ENCODE results near the gene SFTPA1. TPM values are rescaled to one million over a fixed set of nuclear protein-coding genes. Genes with fewer than 3 reads are reported as not detected.

The SFTPA1 gene
- total and polyA plus RNA-seq, 2 experiments from 2014 or later, result not detected

DNA sequence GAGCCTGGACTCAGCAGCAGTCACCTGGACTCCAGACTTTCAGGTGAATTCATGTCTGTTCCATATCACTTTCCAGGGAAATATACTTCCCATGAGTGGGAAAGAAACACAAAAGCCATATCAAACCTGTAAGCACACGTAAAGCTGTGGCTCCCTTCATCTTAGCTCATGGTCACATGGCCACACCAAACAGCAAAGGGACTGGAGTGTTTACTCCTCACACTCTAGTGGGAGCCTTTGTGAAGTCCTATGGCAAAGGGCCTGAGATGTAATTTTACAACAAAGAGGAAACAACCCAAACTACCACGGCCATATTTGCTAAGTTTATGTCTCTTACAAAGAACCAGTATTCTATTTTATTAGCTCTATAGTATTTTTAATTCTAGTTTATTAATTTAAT, 16.3 kb downstream of the SFTPA1 start (continued):
- TF ChIP-seq, protein P1, sequence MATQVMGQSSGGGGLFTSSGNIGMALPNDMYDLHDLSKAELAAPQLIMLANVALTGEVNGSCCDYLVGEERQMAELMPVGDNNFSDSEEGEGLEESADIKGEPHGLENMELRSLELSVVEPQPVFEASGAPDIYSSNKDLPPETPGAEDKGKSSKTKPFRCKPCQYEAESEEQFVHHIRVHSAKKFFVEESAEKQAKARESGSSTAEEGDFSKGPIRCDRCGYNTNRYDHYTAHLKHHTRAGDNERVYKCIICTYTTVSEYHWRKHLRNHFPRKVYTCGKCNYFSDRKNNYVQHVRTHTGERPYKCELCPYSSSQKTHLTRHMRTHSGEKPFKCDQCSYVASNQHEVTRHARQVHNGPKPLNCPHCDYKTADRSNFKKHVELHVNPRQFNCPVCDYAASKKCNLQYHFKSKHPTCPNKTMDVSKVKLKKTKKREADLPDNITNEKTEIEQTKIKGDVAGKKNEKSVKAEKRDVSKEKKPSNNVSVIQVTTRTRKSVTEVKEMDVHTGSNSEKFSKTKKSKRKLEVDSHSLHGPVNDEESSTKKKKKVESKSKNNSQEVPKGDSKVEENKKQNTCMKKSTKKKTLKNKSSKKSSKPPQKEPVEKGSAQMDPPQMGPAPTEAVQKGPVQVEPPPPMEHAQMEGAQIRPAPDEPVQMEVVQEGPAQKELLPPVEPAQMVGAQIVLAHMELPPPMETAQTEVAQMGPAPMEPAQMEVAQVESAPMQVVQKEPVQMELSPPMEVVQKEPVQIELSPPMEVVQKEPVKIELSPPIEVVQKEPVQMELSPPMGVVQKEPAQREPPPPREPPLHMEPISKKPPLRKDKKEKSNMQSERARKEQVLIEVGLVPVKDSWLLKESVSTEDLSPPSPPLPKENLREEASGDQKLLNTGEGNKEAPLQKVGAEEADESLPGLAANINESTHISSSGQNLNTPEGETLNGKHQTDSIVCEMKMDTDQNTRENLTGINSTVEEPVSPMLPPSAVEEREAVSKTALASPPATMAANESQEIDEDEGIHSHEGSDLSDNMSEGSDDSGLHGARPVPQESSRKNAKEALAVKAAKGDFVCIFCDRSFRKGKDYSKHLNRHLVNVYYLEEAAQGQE (IDR thresholded peaks at IDR 0.05; ENCODE audit: unreplicated experiment), result no peak
- TF ChIP-seq, protein P2, sequence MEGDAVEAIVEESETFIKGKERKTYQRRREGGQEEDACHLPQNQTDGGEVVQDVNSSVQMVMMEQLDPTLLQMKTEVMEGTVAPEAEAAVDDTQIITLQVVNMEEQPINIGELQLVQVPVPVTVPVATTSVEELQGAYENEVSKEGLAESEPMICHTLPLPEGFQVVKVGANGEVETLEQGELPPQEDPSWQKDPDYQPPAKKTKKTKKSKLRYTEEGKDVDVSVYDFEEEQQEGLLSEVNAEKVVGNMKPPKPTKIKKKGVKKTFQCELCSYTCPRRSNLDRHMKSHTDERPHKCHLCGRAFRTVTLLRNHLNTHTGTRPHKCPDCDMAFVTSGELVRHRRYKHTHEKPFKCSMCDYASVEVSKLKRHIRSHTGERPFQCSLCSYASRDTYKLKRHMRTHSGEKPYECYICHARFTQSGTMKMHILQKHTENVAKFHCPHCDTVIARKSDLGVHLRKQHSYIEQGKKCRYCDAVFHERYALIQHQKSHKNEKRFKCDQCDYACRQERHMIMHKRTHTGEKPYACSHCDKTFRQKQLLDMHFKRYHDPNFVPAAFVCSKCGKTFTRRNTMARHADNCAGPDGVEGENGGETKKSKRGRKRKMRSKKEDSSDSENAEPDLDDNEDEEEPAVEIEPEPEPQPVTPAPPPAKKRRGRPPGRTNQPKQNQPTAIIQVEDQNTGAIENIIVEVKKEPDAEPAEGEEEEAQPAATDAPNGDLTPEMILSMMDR (conservative IDR thresholded peaks at IDR 0.05; ENCODE audit: low read depth in 2 of 2), result no peak
- TF ChIP-seq CREB1 (CRISPR knock-in tag; IDR thresholded peaks at IDR 0.05; ENCODE audit: low read depth), result no peak

DNA sequence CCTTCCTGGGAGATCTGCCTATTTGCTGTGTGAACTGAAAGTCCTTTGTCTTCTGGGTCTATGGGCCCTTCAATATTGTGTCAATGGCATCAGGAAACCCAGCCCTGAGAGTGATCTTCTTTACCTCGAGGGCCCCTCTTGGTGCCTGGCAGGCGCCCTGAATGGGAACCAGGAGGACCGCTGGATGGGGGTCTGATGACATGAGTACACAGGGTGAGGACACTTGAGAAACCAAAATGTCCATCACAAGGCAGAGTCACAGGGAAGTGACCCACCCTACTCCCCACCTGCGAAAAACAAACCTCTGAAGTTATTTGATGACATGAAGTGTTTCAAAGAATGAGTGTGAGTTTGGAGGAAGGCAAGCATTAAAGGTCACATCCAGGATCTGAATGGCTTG, 17.3 kb downstream of the SFTPA1 start:
- Mint-ChIP-seq H3K27ac (no peak overlapping the region), H3K27me3 (ENCODE audit: insufficient read depth, low read depth, poor library complexity) (peaks cover 3% of the 10 kb centered on the region), H3K36me3 (ENCODE audit: low read depth) (no peaks in the 10 kb centered on the region), H3K9me3 (0 out of 3 replicates have a peak, but pooled peaks cover 5% of the 10 kb centered on the region), H3K4me3 (no peak overlapping the region), H3K4me1 (no peaks in the 10 kb centered on the region)
- H3K27me3 ChIP-seq (ENCODE audit: insufficient read depth), result no peaks in the 10 kb centered on the region
- no peak overlapping the region for H3K4me3 ChIP-seq
- H3K9me2 ChIP-seq (ENCODE audit: insufficient read depth), result peaks cover 3% of the 10 kb centered on the region; the same call in 1 of the 2 replicates
- TF ChIP-seq JUNB (IDR thresholded peaks at IDR 0.05; ENCODE audit: unreplicated experiment) (no peak), EZH2phosphoT487 (IDR thresholded peaks at IDR 0.05; ENCODE audit: unreplicated experiment) (no peak)
- H4K20me1 ChIP-seq (replicated peaks; ENCODE audit: insufficient read depth), result no peaks in the 10 kb centered on the region
- H3K4me1 ChIP-seq (ENCODE audit: insufficient read depth), result no peaks in the 10 kb centered on the region
- no peaks in the 10 kb centered on the region for H3F3A ChIP-seq (replicated peaks; ENCODE audit: low read depth)
- no peaks in the 10 kb centered on the region for H3K79me2 ChIP-seq (replicated peaks; ENCODE audit: insufficient read depth)
- DNase-seq (ENCODE audit: low spot score) (no peak), ATAC-seq (no peak)
- no peak overlapping the region for H3K4me2 ChIP-seq
- H2AFZ ChIP-seq, result no peak overlapping the region
- H3K36me3 ChIP-seq (ENCODE audit: insufficient read depth), result no peaks in the 10 kb centered on the region
- H3K27ac ChIP-seq (ENCODE audit: low read depth), result no peak overlapping the region

DNA sequence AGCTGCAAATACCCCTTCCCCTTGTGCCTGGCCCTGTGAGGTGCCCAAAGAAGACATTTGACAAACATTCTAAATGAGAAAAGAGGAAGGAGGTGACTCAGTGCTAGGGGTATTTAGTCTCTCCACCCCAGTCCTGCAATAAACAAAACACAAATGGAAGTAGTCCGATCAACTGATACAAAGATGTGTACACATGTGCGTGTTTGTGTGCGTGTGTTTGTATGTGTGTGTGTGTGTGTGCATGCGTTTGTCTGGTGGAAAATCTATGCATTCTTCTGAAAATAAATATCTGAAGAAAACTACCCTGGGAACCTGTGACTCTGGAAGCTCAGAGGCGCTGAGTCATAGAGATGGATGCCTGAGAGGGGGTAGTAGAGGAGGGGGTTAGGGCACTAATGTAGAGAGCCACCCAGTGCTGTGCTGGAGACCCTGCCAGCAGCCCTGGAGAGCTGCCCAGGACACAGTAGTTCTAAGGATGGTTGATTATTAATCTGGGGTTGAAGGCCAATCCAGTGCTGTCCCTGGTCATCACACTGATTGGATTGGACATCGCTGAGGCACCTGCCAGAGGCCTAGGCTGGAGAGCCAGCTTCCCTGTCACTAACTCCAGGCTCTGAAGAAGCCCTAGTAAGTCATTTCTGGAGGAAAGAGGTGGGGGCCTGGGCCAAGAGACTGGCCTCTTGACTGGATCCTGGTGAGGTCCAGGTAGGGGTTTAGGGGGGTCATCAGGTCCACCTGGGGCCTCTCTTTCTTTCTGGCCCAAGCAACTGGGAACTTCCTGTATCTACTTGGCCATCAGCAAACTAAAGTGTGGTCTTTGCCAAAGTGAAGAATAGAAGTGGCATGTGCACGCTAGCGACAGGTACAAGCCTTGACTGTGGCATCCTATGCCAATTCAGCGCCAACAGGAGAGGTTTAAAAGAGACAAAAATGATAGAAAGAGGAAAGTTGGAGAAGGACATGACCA, 18.5 kb downstream of the SFTPA1 start:
- Histone ChIP-seq H4K20me1 (replicated peaks; ENCODE audit: insufficient read depth) (no peaks in the 10 kb centered on the region), H3K9me2 (ENCODE audit: insufficient read depth) (peaks cover 3% of the 10 kb centered on the region; the same call in 1 of the 2 replicates), H3K36me3 (ENCODE audit: insufficient read depth) (no peaks in the 10 kb centered on the region), H3K27ac (ENCODE audit: low read depth) (no peak overlapping the region), H3K4me3 (no peak overlapping the region), H3F3A (replicated peaks; ENCODE audit: low read depth) (no peaks in the 10 kb centered on the region), H2AFZ (no peak overlapping the region), H3K27me3 (ENCODE audit: insufficient read depth) (no peaks in the 10 kb centered on the region), H3K4me1 (ENCODE audit: insufficient read depth) (no peaks in the 10 kb centered on the region), H3K79me2 (replicated peaks; ENCODE audit: insufficient read depth) (no peaks in the 10 kb centered on the region), H3K4me2 (no peak overlapping the region)
- Mint-ChIP-seq H3K9me3 (no peaks in the 10 kb centered on the region), H3K4me1 (no peaks in the 10 kb centered on the region), H3K27ac (no peak overlapping the region), H3K4me3 (no peak overlapping the region), H3K36me3 (ENCODE audit: low read depth) (no peaks in the 10 kb centered on the region), H3K27me3 (ENCODE audit: insufficient read depth, low read depth, poor library complexity) (peaks cover 2% of the 10 kb centered on the region)
- no peak for ATAC-seq
- DNase-seq (ENCODE audit: low spot score), result no peak
- TF ChIP-seq, protein P3, sequence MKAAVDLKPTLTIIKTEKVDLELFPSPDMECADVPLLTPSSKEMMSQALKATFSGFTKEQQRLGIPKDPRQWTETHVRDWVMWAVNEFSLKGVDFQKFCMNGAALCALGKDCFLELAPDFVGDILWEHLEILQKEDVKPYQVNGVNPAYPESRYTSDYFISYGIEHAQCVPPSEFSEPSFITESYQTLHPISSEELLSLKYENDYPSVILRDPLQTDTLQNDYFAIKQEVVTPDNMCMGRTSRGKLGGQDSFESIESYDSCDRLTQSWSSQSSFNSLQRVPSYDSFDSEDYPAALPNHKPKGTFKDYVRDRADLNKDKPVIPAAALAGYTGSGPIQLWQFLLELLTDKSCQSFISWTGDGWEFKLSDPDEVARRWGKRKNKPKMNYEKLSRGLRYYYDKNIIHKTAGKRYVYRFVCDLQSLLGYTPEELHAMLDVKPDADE (IDR thresholded peaks at IDR 0.05), result no peak
- no peak for TF ChIP-seq STAT1 (IDR thresholded peaks at IDR 0.05; ENCODE audit: unreplicated experiment)
- TF ChIP-seq, protein P2 (conservative IDR thresholded peaks at IDR 0.05; ENCODE audit: low read depth in 2 of 2), result no peak

Data from GM23338 (cell line).